PC-3 (cell line): Measurements from ENCODE around the gene HPSE2.

Experiments used
- CTCF ChIP-seq: fragments of 300-600 bp; sonication (generic); conservative IDR thresholded peaks from 2 replicates; pipeline ENCODE4 v1.5.1; 2017; ENCODE audit warnings: antibody characterized with exemption, low read depth, mild to moderate bottlenecking, low read length
- EZH2 ChIP-seq: fragments of 300-600 bp; sonication (generic); IDR thresholded peaks from one replicate; pipeline ENCODE4 v1.6.1; 2017; ENCODE audit warnings: antibody characterized with exemption, mild to moderate bottlenecking, low read length; ENCODE audit not compliant: unreplicated experiment
- EZH2phosphoT487 ChIP-seq: fragments of 300-600 bp; sonication (generic); IDR thresholded peaks from 2 replicates; pipeline ENCODE4 v1.6.1; 2018; ENCODE audit warnings: mild to moderate bottlenecking, antibody characterized with exemption, low read length, borderline replicate concordance

DNA sequence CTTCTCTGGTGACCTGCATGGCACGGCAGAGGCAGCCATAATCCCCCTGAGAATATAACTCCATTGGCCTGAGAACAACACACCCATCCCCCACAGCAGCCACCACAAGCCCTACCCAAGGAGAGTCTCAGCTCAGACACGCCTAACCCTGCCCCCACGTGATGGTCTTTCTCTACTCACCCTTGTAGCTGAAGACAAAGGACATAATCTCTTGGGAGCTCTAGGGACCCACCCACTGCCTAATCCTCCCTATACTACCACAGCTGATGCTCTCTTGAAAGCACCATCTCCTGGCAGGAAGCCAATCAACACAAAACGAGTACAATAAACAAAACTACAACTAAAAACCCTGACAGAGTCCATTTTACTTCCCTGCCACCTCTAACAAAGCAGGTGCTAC lies 30.7 kb upstream of the HPSE2 start:
- no peak for TF ChIP-seq CTCF
- TF ChIP-seq EZH2, result no peak
- no peak for TF ChIP-seq EZH2phosphoT487
